ENCODE measurements around the gene LRRC9.
A peak's percentile ranks its signal among the peaks of the same experiment; 100 is the strongest.
"Not testable (repeated sequence)": the region's sequence is repeated elsewhere in the genome, so short reads cannot be mapped to it uniquely, and the experiment has no call there.

The LRRC9 gene

DNA sequence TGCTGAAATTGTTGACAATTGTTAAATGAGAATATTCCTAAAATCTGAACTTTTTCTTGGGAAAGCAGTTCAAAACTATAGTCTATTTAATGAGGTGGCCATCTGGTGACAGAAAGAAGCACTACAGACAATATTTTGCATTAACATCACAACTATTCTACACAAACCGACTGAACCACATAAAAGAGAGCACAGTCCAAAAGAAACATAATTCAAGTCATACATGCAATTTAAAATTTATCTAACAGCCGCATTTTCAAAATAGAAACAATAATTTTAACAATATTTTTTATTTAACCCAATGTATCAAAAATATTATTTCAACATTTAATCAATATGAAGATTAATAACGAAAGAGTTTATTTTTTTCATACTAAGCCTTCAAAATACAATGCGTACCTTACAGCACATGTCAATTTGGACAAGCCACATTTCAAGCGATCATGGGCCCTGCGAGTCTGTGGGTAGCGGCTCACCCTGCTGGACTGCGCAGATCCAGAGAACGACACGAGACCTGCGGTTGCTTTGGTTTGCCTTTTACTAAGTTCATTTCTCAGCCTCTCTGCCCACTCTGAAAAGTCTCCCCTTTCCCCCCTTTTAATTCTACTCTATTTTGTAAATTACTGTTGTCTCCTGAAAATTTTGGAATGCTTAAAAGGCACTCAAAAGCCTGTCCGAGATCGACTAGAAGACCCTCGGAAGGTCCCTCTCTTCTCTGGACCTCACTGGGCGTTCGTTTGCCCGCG, 947 bp upstream of the LRRC9 start:
- TF ChIP-seq, protein P1, sequence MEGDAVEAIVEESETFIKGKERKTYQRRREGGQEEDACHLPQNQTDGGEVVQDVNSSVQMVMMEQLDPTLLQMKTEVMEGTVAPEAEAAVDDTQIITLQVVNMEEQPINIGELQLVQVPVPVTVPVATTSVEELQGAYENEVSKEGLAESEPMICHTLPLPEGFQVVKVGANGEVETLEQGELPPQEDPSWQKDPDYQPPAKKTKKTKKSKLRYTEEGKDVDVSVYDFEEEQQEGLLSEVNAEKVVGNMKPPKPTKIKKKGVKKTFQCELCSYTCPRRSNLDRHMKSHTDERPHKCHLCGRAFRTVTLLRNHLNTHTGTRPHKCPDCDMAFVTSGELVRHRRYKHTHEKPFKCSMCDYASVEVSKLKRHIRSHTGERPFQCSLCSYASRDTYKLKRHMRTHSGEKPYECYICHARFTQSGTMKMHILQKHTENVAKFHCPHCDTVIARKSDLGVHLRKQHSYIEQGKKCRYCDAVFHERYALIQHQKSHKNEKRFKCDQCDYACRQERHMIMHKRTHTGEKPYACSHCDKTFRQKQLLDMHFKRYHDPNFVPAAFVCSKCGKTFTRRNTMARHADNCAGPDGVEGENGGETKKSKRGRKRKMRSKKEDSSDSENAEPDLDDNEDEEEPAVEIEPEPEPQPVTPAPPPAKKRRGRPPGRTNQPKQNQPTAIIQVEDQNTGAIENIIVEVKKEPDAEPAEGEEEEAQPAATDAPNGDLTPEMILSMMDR (IDR thresholded peaks at IDR 0.05; ENCODE audit: insufficient read depth, low read depth, low read length, missing control alignments) = peak; percentile 20
- peak; percentile 21 for DNase-seq (ENCODE audit: low read depth)
- H3K4me3 ChIP-seq (ENCODE audit: low read depth, low read length) = peak overlapping the region; percentile 45

DNA sequence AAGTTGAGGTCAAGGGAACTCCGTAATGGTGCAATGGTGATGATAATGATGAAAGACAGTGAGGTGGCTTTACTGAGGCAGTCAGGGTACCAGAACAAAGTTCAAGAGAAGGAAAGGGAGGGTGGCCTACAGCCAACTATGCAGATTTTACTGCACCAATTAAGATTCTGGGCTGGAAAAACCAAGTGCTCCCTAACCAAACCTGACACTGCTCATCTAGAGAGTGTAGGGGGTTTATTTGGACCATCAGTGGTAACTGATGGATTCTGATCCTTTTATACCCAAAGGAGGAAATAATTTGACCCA, 387 bp downstream of the LRRC9 start:
- H3K4me3 ChIP-seq (ENCODE audit: low read depth, low read length) = no peak overlapping the region
- no peak for DNase-seq (ENCODE audit: low read depth)
- TF ChIP-seq, protein P1 (IDR thresholded peaks at IDR 0.05; ENCODE audit: insufficient read depth, low read depth, low read length, missing control alignments) = no peak

DNA sequence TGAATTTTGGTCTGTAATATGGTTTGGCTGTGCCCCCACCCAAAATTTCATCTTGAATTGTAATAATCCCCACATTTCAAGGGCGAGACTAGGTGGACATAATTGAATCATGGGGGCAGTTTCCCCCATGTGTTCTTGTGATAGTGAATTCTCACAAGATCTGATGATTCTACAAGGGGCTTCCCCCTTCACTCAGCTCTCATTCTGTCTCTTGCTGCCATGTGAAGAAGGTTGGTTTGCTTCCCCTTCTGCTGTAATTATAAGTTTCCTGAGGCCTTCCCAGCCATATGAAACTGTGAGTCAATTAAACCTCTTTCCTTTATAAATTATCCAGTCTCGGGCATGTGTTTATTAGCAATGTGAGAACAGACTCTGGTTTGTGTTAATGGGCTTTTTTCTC, 5.9 kb downstream of the LRRC9 start:
- no peak for DNase-seq (ENCODE audit: low read depth)
- no peak overlapping the region for H3K4me3 ChIP-seq (ENCODE audit: low read depth, low read length)
- TF ChIP-seq, protein P1 (IDR thresholded peaks at IDR 0.05; ENCODE audit: insufficient read depth, low read depth, low read length, missing control alignments) = no peak

DNA sequence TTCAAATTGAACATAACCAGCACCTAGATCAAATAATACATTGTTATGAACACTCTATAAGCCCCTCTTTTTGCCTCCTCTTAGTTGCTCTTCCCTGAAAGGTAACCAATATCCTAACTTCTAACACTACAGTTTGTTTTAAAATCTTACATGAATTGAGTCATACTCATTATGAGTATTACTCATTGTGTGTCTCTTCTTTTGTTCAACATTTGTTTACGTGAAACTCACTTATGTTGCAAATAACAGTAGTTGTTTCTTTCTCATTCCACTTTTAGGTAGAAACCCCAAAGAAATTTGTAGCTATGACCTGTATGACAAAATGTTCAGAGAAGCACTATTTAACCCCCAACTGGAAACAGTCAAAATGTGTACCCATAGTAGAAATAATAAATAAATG, 6.6 kb downstream of the LRRC9 start:
- no peak for DNase-seq (ENCODE audit: low read depth)
- TF ChIP-seq, protein P1 (IDR thresholded peaks at IDR 0.05; ENCODE audit: insufficient read depth, low read depth, low read length, missing control alignments) = no peak

DNA sequence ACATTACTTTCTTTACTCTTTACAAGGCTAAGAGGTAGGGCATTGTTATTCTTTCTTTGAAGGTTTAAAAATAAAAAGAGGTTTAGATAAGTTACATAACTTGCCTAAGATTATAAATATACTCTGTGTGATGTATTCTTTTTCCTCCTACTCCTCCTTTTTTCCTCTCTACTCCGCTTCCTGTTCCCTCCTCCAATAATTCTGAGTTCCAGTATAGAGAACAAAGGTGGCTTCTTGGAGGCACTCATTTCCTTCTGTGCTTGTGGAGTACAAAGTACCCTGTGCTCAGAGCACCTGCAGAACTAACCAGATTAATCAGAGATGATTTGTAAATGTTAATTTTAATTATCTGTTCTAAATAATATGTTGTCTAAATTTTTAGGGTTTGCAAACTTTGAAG, 11.3 kb downstream of the LRRC9 start:
- no peak for DNase-seq (ENCODE audit: low read depth)

More for the DNA sequence above, 6.6 kb downstream of the LRRC9 start:
- H3K4me3 ChIP-seq (ENCODE audit: low read depth, low read length) = no peak overlapping the region

DNA sequence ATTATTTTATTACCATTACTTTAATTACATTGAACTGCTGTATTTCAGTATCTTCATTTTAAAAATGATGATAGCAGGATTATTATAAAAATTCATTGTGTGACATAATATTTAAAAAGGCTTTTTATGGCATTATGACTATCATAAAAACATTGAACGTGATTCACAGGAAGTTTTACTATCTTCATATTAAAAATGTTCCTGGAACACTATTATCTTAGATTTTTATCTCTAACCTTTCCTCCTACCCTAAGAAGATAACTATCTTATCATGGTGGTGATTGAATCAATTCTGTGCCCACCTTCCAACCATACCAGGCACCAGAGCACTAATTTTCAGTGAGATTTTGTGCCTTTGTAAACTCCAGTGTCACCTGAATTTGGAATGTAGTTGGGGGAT, 16.2 kb downstream of the LRRC9 start:
- TF ChIP-seq, protein P1 (IDR thresholded peaks at IDR 0.05; ENCODE audit: insufficient read depth, low read depth, low read length, missing control alignments) = no peak
- H3K4me3 ChIP-seq (ENCODE audit: low read depth, low read length) = no peak overlapping the region
- DNase-seq (ENCODE audit: low read depth) = no peak

More for the DNA sequence above, 11.3 kb downstream of the LRRC9 start:
- TF ChIP-seq, protein P1 (IDR thresholded peaks at IDR 0.05; ENCODE audit: insufficient read depth, low read depth, low read length, missing control alignments) = no peak
- no peak overlapping the region for H3K4me3 ChIP-seq (ENCODE audit: low read depth, low read length)

DNA sequence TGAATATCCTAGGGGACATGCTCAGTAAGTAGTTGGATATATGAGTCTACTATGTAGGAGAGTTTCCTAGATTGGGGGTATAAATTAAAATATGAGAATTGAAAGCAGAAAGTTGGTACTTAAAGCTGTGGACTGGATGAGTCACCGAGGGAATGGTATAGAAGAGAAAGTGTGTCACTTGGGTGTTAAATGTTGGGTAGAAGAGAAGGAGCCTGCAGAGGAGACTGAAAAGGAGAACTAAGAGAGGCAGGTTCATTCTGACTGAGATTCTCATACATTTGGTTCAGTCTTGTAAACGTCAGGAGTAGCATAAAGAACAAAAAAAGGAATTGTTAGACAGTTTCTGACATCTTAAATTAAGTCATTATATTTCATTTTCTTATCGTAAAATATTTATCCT, 19.9 kb downstream of the LRRC9 start:
- peak; percentile 60 for DNase-seq (ENCODE audit: low read depth)
- no peak overlapping the region for H3K4me3 ChIP-seq (ENCODE audit: low read depth, low read length)
- TF ChIP-seq, protein P1 (IDR thresholded peaks at IDR 0.05; ENCODE audit: insufficient read depth, low read depth, low read length, missing control alignments) = no peak

DNA sequence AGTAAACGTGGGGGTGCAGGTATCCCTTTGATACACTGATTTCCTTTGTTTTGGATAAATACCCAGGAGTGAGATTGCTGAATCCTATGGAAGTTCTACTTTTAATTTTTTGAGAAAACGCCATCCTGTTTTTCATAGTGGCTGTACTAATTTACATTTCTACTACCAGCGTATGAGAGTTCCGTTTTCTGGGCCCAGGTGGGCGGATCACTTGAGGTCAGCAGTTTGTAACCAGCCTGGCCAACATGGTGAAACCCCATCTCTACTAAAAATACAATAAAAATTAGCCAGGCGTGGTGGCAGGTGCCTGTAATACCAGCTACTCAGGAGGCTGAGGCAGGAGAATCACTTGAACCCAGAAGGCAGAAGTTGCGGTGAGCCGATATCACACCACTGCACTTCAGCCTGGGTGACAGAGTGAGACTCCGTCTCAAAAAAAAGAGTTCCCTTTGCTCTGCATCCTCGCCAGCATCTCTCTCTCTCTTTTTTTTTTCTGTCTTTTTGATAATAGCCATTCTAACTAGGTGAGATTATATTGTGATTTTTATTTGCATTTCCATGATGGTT, 22.4 kb downstream of the LRRC9 start:
- DNase-seq (ENCODE audit: low read depth) = peak; percentile 38
- not testable (repeated sequence) for H3K4me3 ChIP-seq (ENCODE audit: low read depth, low read length)

Data from GM12865 (cell line).